Subcutaneous abdominal adipose tissue (tissue), 5 donors: ENCODE measurements around the gene ADGRF5.
A peak's percentile ranks its signal among the peaks of the same experiment; 100 is the strongest.
"Not testable (repeated sequence)": the region's sequence is repeated elsewhere in the genome, so short reads cannot be mapped to it uniquely, and the experiment has no call there.

ENCODE experiments used
- H3K27ac ChIP-seq: one replicate; pipeline ENCODE4 v1.7.0; 2013; ENCODE audit warnings: low read depth, mild to moderate bottlenecking, inconsistent platforms, low read length, moderate library complexity
- H3K27me3 ChIP-seq, 5 donors: one replicate each; pipeline ENCODE4 v1.7.0; 2013; ENCODE audit warnings: low read length in 5 of 5, inconsistent platforms in 1 of 5; ENCODE audit not compliant: control insufficient read depth in 5 of 5, insufficient read depth in 4 of 5
- H3K36me3 ChIP-seq, 5 donors: one replicate each; pipeline ENCODE4 v1.7.0; 2013; ENCODE audit warnings: low read length in 5 of 5; ENCODE audit not compliant: control insufficient read depth in 5 of 5, insufficient read depth in 5 of 5
- H3K4me1 ChIP-seq, 5 donors: one replicate each; pipeline ENCODE4 v1.7.0; 2013; ENCODE audit warnings: low read length in 5 of 5, mild to moderate bottlenecking in 3 of 5, moderate library complexity in 1 of 5; ENCODE audit not compliant: control insufficient read depth in 5 of 5, insufficient read depth in 5 of 5
- H3K4me3 ChIP-seq, 5 donors: one replicate each; pipeline ENCODE4 v1.7.0; 2013; ENCODE audit warnings: low read length in 5 of 5, low read depth in 1 of 5
- H3K9ac ChIP-seq, 5 donors: one replicate each; pipeline ENCODE4 v1.7.0; 2013; ENCODE audit warnings: low read length in 5 of 5, mild to moderate bottlenecking in 4 of 5, moderate library complexity in 3 of 5
- H3K9me3 ChIP-seq, 5 donors: one replicate each; pipeline ENCODE4 v1.7.0; 2013; ENCODE audit warnings: low read length in 5 of 5; ENCODE audit not compliant: control insufficient read depth in 5 of 5
- donor health status: healthy.
- donor health status: healthy.
- donor health status: healthy.
- donor health status: healthy.
- donor health status: healthy.

ADGRF5 gene

DNA sequence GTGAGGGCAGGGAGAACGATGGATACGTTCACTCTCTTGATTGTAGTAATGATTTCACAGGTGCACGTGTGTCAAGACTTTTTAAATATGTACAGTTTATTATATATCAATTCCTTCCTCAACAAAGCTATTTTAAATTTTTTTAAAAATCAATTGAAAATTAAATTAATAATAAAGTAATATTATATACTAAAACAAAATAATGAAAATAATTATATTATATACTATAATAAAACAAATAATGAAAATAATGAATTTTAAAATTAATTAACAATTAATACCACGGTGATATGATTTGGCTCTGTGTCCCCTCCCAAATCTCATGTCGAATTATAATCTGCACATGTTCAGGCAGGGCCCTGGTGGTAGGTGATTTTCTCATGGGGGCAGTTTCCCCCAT, 42.7 kb downstream of the ADGRF5 start:
- peaks cover 0 to 62% (median 46%) of the 10 kb centered on the region in 5 donors for H3K36me3 ChIP-seq
- H3K27me3 ChIP-seq: peaks cover 0 to 6% (median 0%) of the 10 kb centered on the region in 5 donors
- peaks cover 0 to 26% (median 0%) of the 10 kb centered on the region in 5 donors for H3K4me1 ChIP-seq

DNA sequence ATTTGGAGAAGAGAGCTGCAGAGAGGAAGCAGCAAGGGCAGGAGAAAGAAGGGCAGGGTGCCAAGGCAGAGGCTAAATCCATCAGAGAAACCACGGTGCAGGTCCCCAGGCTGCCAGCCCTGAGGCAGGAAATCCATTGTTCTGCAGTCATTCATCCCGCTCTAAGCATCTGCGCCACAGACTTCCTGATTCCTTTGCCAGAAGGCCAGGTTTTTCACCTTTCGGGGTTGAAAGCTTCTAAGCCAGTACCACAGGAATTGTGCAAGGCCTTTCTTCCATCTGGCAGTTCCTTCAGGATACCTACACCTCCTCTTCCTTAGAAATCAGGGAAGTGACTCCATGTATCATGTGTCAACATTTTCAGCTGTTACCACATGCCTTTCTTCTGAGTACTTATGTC, 45.6 kb downstream of the ADGRF5 start:
- Histone ChIP-seq H3K27ac (no peak overlapping the region), H3K4me3 (no peak overlapping the region), H3K9ac (no peak overlapping the region), H3K27me3 (peaks cover 0 to 4% (median 0%) of the 10 kb centered on the region in 5 donors), H3K9me3 (no peaks in the 10 kb centered on the region), H3K4me1 (peaks cover 0 to 26% (median 0%) of the 10 kb centered on the region in 5 donors), H3K36me3 (peaks cover 0 to 48% (median 27%) of the 10 kb centered on the region in 5 donors)

More for the DNA sequence above, 42.7 kb downstream of the ADGRF5 start:
- no peaks in the 10 kb centered on the region for H3K9me3 ChIP-seq
- no peak overlapping the region for H3K9ac ChIP-seq
- no peak overlapping the region for H3K27ac ChIP-seq
- H3K4me3 ChIP-seq: no peak overlapping the region

DNA sequence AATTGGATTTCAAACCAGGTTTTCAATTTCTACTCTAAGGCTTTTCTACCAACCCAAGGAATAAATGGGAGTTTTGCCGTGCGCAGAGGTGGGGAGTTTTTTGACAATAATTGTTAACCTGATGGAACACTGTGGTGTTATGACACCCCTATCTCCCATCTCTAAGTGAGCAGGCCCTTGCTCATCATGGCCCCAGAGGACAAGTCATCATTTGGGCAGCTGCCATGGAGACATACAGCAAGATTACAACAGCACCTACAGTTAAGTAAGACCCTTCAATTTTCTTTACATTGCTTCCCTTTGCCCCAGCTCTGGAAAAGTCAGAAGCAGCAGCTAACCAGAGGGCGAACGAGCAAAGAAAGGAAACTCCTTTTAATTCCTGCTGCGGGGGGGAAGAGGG, 54.3 kb downstream of the ADGRF5 start:
- no peak overlapping the region for H3K27ac ChIP-seq
- H3K9me3 ChIP-seq: no peaks in the 10 kb centered on the region
- H3K9ac ChIP-seq: no peak overlapping the region
- H3K36me3 ChIP-seq: peaks cover 0 to 57% (median 44%) of the 10 kb centered on the region in 5 donors
- H3K27me3 ChIP-seq: peaks cover 0 to 2% (median 0%) of the 10 kb centered on the region in 5 donors
- H3K4me1 ChIP-seq: no peaks in the 10 kb centered on the region
- no peak overlapping the region for H3K4me3 ChIP-seq

DNA sequence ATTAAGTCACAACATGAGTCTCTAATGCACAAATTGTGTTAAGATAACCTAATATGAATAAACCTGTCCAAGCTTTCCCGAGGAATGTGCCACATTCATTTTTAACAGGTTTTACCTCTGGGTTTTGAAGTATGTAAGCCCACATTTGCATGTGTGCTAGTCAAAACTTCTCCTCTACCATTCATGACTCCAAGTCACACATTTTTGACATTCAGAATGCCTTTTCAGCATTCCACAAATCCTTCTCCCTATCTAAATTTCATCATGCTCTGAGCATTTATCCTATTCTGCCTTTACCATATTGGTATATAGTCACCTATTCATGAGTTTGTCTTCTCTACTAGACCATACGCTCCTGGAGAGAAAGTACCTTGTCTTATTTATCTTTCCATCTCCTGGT, 56.5 kb downstream of the ADGRF5 start:
- no peak overlapping the region for H3K27ac ChIP-seq
- H3K9ac ChIP-seq: no peak overlapping the region
- H3K36me3 ChIP-seq: peaks cover 0 to 64% (median 41%) of the 10 kb centered on the region in 5 donors
- no peaks in the 10 kb centered on the region for H3K27me3 ChIP-seq
- H3K4me1 ChIP-seq: no peaks in the 10 kb centered on the region
- no peaks in the 10 kb centered on the region for H3K9me3 ChIP-seq
- H3K4me3 ChIP-seq: no peak overlapping the region

DNA sequence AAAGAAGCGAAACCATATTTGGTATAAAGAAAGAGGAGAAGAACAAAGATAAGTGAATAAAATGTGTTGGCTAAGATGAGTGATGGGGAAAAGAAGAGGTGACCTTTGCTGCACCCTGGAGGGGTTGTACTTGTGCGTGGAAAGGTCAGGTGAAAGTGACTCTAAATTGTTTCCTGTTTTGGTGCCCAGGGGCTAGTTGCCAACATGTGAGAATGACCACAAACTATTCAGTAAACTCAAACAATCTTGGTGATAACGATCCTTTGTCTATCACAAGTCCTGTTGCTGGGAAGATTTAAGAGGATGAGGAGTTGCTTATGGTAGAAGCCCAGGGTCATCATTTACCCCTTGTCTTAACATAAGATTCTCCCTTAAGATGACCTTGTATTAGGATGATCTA, 57.9 kb downstream of the ADGRF5 start:
- Histone ChIP-seq H3K4me3 (no peak overlapping the region), H3K27me3 (no peaks in the 10 kb centered on the region), H3K27ac (no peak overlapping the region), H3K4me1 (no peaks in the 10 kb centered on the region), H3K9ac (no peak overlapping the region), H3K36me3 (peaks cover 0 to 64% (median 38%) of the 10 kb centered on the region in 5 donors), H3K9me3 (no peaks in the 10 kb centered on the region)

DNA sequence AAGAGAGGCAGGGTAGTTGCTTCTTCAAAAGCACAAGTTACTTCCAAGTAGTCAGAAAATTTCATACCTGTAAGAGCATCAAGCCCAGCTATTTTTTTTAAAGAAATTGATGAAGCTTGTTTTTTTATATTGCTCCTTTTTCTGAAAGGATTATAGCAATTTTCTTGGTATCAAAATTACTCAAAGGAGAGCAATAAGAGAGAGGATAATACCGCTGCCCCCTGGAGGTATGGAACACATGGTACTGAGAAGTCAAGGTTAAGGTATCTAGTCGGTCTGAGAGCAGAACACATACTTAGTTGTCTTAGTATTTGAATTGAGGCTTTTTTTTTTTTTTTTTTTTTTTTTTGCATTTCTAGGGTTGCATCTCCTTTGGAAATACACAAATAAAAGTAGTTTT, 59.4 kb downstream of the ADGRF5 start:
- Histone ChIP-seq H3K4me1 (peaks cover 0 to 7% (median 0%) of the 10 kb centered on the region in 5 donors), H3K27me3 (no peaks in the 10 kb centered on the region), H3K36me3 (peaks cover 0 to 69% (median 40%) of the 10 kb centered on the region in 5 donors), H3K9ac (no peak overlapping the region), H3K4me3 (no peak overlapping the region), H3K9me3 (no peaks in the 10 kb centered on the region), H3K27ac (no peak overlapping the region)

DNA sequence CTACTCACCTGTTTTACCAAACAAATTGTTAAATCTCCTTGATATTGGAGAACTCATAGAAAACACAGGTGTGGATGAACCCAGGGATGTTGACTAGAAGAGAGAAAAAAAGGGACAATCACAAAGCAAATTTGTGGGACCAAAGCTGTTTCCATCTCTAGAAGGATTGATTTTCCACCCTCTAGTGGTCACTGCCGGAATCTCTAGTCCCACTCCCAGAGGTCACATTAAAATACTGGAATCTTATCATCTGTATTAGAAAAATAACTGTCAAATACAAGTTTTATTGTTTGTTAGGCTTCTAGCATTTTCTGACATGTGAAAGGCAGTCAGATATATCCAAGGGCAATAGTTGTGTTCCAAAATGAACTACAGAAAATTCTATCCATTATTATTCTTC, 65.8 kb downstream of the ADGRF5 start:
- H3K4me3 ChIP-seq, H3K9ac ChIP-seq, H3K9me3 ChIP-seq, H3K27me3 ChIP-seq, H3K27ac ChIP-seq: not testable (repeated sequence)
- H3K4me1 ChIP-seq: peaks cover 0 to 40% (median 5%) of the 10 kb centered on the region in 5 donors
- peaks cover 0 to 23% (median 11%) of the 10 kb centered on the region in 5 donors for H3K36me3 ChIP-seq

DNA sequence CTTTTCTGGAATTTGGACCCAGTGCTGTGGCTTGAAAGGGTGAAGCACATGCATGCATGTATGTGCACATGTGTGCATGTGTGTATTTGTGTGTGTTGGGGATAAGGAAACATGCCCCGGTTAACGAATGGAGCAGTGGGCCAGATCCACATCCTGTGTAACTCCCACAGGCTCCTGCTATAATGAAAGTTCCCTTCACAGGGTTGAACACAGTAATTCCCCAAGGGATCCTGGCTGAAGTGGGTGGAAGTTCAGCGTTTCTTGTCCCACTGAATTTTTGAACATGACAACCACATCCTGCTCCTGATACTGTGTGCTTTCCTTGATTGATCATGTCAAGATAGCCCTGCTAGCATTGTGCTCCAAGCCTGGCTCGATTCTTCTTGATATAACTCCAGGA, 70.2 kb downstream of the ADGRF5 start:
- not testable (repeated sequence) for H3K27me3 ChIP-seq, H3K9ac ChIP-seq, H3K4me3 ChIP-seq, H3K9me3 ChIP-seq, H3K36me3 ChIP-seq
- Histone ChIP-seq H3K27ac (peak overlapping the region; percentile 35), H3K4me1 (peaks cover 0 to 56% (median 12%) of the 10 kb centered on the region in 5 donors)

DNA sequence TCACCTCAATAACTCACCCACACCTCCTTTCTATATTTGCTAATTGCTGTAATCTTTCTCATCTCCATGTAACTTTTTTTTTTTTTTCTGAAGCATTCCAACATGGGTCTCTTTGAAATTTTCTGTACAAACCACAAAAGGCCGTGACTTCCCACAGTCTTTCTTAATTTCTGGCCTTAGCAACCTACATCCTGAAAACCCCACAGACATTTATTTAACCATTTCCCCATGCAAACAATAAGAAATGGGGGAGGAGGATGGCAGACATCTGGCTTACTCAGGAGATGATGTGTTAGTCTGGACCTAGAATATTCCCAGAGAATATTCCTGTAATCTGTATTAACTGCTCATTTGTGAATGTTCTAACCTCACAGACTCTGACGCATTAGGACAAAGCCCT, 70.9 kb downstream of the ADGRF5 start:
- peaks cover 0 to 2% (median 0%) of the 10 kb centered on the region in 5 donors for H3K27me3 ChIP-seq
- H3K9me3 ChIP-seq: no peaks in the 10 kb centered on the region
- no peak overlapping the region for H3K4me3 ChIP-seq
- peak overlapping the region; percentile 35 for H3K27ac ChIP-seq
- H3K9ac ChIP-seq: no peak overlapping the region
- H3K36me3 ChIP-seq: peaks cover 0 to 2% (median 0%) of the 10 kb centered on the region in 5 donors
- H3K4me1 ChIP-seq: peaks cover 0 to 56% (median 12%) of the 10 kb centered on the region in 5 donors

DNA sequence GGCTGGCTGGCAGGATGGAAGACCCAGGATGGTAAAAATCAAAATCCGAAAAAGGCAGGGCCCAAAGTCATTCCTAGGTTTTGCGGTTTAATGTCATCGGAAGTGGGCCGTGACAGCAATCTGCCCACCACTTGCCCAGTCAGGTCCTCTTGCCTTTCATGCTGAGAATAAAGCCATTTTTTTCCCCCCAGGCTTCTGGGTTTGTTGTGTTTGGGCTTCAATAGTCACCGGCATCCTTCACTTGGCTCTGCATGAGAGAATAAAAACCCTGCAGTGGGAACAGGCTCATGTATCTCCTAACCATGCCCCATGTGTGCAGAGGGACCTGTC, 72.4 kb downstream of the ADGRF5 start:
- Histone ChIP-seq H3K36me3 (peaks cover 0 to 2% (median 0%) of the 10 kb centered on the region in 5 donors), H3K9ac (no peak overlapping the region), H3K27ac (no peak overlapping the region), H3K4me1 (peaks cover 0 to 53% (median 12%) of the 10 kb centered on the region in 5 donors), H3K4me3 (no peak overlapping the region), H3K9me3 (no peaks in the 10 kb centered on the region), H3K27me3 (peaks cover 0 to 1% (median 0%) of the 10 kb centered on the region in 5 donors)
